Measurements from ENCODE around the gene GPRIN1.
A peak's percentile ranks its signal among the peaks of the same experiment; 100 is the strongest.
"Not testable (repeated sequence)": the region's sequence is repeated elsewhere in the genome, so short reads cannot be mapped to it uniquely, and the experiment has no call there.

Gene GPRIN1

GRCh38 chr5:176620333-176620981, 10.5 kb upstream of the GPRIN1 start:
- DNase-seq, result no peak

GRCh38 chr5:176619569-176620332, 9.8 kb upstream of the GPRIN1 start:
- no peak for DNase-seq

GRCh38 chr5:176619203-176619568, 9.2 kb upstream of the GPRIN1 start:
- no peak for DNase-seq

GRCh38 chr5:176618783-176619182, 8.8 kb upstream of the GPRIN1 start:
- no peak for DNase-seq

GRCh38 chr5:176616511-176616910, 6.6 kb upstream of the GPRIN1 start:
- DNase-seq, result no peak

GRCh38 chr5:176614805-176615478, 5.0 kb upstream of the GPRIN1 start:
- DNase-seq, result no peak

GRCh38 chr5:176612855-176613254, 2.9 kb upstream of the GPRIN1 start:
- no peak for DNase-seq

GRCh38 chr5:176612008-176612407, 2.1 kb upstream of the GPRIN1 start:
- DNase-seq, result no peak

- DNase-seq, result no peak
Measured at GRCh38 chr5:176611435-176611834, 1.5 kb upstream of the GPRIN1 start.

- DNase-seq, result no peak
Measured at GRCh38 chr5:176610435-176610773, 448 bp upstream of the GPRIN1 start.

- peak; percentile 5 for DNase-seq
Measured at GRCh38 chr5:176608937-176609723, 826 bp downstream of the GPRIN1 start.

GRCh38 chr5:176608142-176608705, 1.7 kb downstream of the GPRIN1 start:
- no peak for DNase-seq

- no peak for DNase-seq
Measured at GRCh38 chr5:176606875-176607274, 3.1 kb downstream of the GPRIN1 start.

- DNase-seq, result no peak
Measured at GRCh38 chr5:176606032-176606431, 3.9 kb downstream of the GPRIN1 start.

- DNase-seq, result no peak
Measured at GRCh38 chr5:176603091-176603490, 6.9 kb downstream of the GPRIN1 start.

GRCh38 chr5:176601901-176602482, 8.0 kb downstream of the GPRIN1 start:
- no peak for DNase-seq

- not testable (repeated sequence) for DNase-seq
Measured at GRCh38 chr5:176599749-176600430, 10.1 kb downstream of the GPRIN1 start.

- DNase-seq, result no peak
Measured at GRCh38 chr5:176597417-176598389, 12.3 kb downstream of the GPRIN1 start.

GRCh38 chr5:176596689-176597416, 13.1 kb downstream of the GPRIN1 start:
- DNase-seq, result no peak

GRCh38 chr5:176596069-176596644, 13.8 kb downstream of the GPRIN1 start:
- DNase-seq, result no peak
